Mucosa of rectum (tissue), 2 donors: ENCODE data around the gene S100A11.

Experiments used
- H3K27ac ChIP-seq, 2 donors: one replicate each; pipeline ENCODE4 v1.7.0; 2013; ENCODE audit warnings: inconsistent platforms in 2 of 2, low read depth in 2 of 2, low read length in 2 of 2
- H3K27me3 ChIP-seq, 2 donors: one replicate each; pipeline ENCODE4 v1.7.0; 2013; ENCODE audit warnings: low read length in 2 of 2; ENCODE audit not compliant: control insufficient read depth in 2 of 2, insufficient read depth in 2 of 2
- H3K36me3 ChIP-seq, 2 donors: one replicate each; pipeline ENCODE4 v1.7.0; 2013; ENCODE audit warnings: low read length in 2 of 2; ENCODE audit not compliant: control insufficient read depth in 2 of 2, insufficient read depth in 2 of 2
- H3K4me1 ChIP-seq, 2 donors: one replicate each; pipeline ENCODE4 v1.7.0; 2013; ENCODE audit warnings: low read length in 2 of 2, mild to moderate bottlenecking in 1 of 2; ENCODE audit not compliant: control insufficient read depth in 2 of 2, insufficient read depth in 2 of 2
- H3K4me3 ChIP-seq, 2 donors: one replicate each; pipeline ENCODE4 v1.7.0; 2013; ENCODE audit warnings: low read length in 2 of 2
- H3K9ac ChIP-seq, 2 donors: one replicate each; pipeline ENCODE4 v1.7.0; 2013; ENCODE audit warnings: low read length in 2 of 2, low read depth in 1 of 2, mild to moderate bottlenecking in 1 of 2
- H3K9me3 ChIP-seq, 2 donors: one replicate each; pipeline ENCODE4 v1.7.0; 2013; ENCODE audit warnings: low read length in 2 of 2; ENCODE audit not compliant: control insufficient read depth in 2 of 2
- donor health status: healthy.
- donor health status: Normal muscosa, but diverticular disease.

The S100A11 gene

GRCh38 chr1:152024223-152024622, 12.6 kb downstream of the S100A11 start:
- Histone ChIP-seq H3K36me3 (no peaks in the 10 kb centered on the region), H3K4me1 (no peaks in the 10 kb centered on the region), H3K27ac (no peak overlapping the region), H3K9ac (no peak overlapping the region), H3K27me3 (peaks cover 0 to 1% of the 10 kb centered on the region in 2 donors), H3K4me3 (no peak overlapping the region), H3K9me3 (no peaks in the 10 kb centered on the region)

GRCh38 chr1:152023221-152023620, 13.6 kb downstream of the S100A11 start:
- Histone ChIP-seq H3K9me3 (no peaks in the 10 kb centered on the region), H3K27ac (no peak overlapping the region), H3K4me1 (no peaks in the 10 kb centered on the region), H3K4me3 (no peak overlapping the region), H3K9ac (no peak overlapping the region), H3K36me3 (no peaks in the 10 kb centered on the region), H3K27me3 (peaks cover 0 to 1% of the 10 kb centered on the region in 2 donors)

GRCh38 chr1:152022474-152022873, 14.3 kb downstream of the S100A11 start:
- no peaks in the 10 kb centered on the region for H3K36me3 ChIP-seq
- no peak overlapping the region for H3K4me3 ChIP-seq
- no peak overlapping the region for H3K27ac ChIP-seq
- H3K27me3 ChIP-seq, result peaks cover 0 to 1% of the 10 kb centered on the region in 2 donors
- H3K4me1 ChIP-seq, result no peaks in the 10 kb centered on the region
- no peaks in the 10 kb centered on the region for H3K9me3 ChIP-seq
- no peak overlapping the region for H3K9ac ChIP-seq

- no peak overlapping the region for H3K27ac ChIP-seq
- no peaks in the 10 kb centered on the region for H3K4me1 ChIP-seq
- no peak overlapping the region for H3K4me3 ChIP-seq
- H3K9me3 ChIP-seq, result no peaks in the 10 kb centered on the region
- H3K9ac ChIP-seq, result no peak overlapping the region
- H3K27me3 ChIP-seq, result peaks cover 0 to 1% of the 10 kb centered on the region in 2 donors
- no peaks in the 10 kb centered on the region for H3K36me3 ChIP-seq
Measured at GRCh38 chr1:152021569-152021968, 15.2 kb downstream of the S100A11 start.

- H3K27ac ChIP-seq, result no peak overlapping the region
- no peaks in the 10 kb centered on the region for H3K9me3 ChIP-seq
- H3K4me1 ChIP-seq, result no peaks in the 10 kb centered on the region
- no peaks in the 10 kb centered on the region for H3K36me3 ChIP-seq
- no peak overlapping the region for H3K9ac ChIP-seq
- peaks cover 0 to 1% of the 10 kb centered on the region in 2 donors for H3K27me3 ChIP-seq
- H3K4me3 ChIP-seq, result no peak overlapping the region
Measured at GRCh38 chr1:152020849-152021248, 16.0 kb downstream of the S100A11 start.

- H3K9me3 ChIP-seq, result no peaks in the 10 kb centered on the region
- no peak overlapping the region for H3K9ac ChIP-seq
- H3K27ac ChIP-seq, result no peak overlapping the region
- H3K27me3 ChIP-seq, result no peaks in the 10 kb centered on the region
- H3K36me3 ChIP-seq, result no peaks in the 10 kb centered on the region
- no peak overlapping the region for H3K4me3 ChIP-seq
- no peaks in the 10 kb centered on the region for H3K4me1 ChIP-seq
Measured at GRCh38 chr1:152018537-152018936, 18.3 kb downstream of the S100A11 start.

GRCh38 chr1:152015766-152016165, 21.0 kb downstream of the S100A11 start:
- Histone ChIP-seq H3K27me3 (no peaks in the 10 kb centered on the region), H3K4me1 (no peaks in the 10 kb centered on the region), H3K9ac (no peak overlapping the region), H3K4me3 (no peak overlapping the region), H3K9me3 (no peaks in the 10 kb centered on the region), H3K36me3 (no peaks in the 10 kb centered on the region), H3K27ac (no peak overlapping the region)

- Histone ChIP-seq H3K27me3 (no peaks in the 10 kb centered on the region), H3K4me3 (no peak overlapping the region), H3K9ac (no peak overlapping the region), H3K4me1 (no peaks in the 10 kb centered on the region), H3K36me3 (no peaks in the 10 kb centered on the region), H3K27ac (no peak overlapping the region), H3K9me3 (no peaks in the 10 kb centered on the region)
Measured at GRCh38 chr1:152014943-152015342, 21.9 kb downstream of the S100A11 start.

GRCh38 chr1:152013664-152014237, 23.1 kb downstream of the S100A11 start:
- no peak overlapping the region for H3K27ac ChIP-seq
- no peak overlapping the region for H3K4me3 ChIP-seq
- no peak overlapping the region for H3K9ac ChIP-seq

GRCh38 chr1:152009691-152010090, 27.1 kb downstream of the S100A11 start:
- no peak overlapping the region for H3K27ac ChIP-seq

More at GRCh38 chr1:152013664-152014237, 23.1 kb downstream of the S100A11 start:
- H3K9me3 ChIP-seq, result no peaks in the 10 kb centered on the region
- peaks cover 0 to 2% of the 10 kb centered on the region in 2 donors for H3K27me3 ChIP-seq
- no peaks in the 10 kb centered on the region for H3K36me3 ChIP-seq
- H3K4me1 ChIP-seq, result no peaks in the 10 kb centered on the region

More at GRCh38 chr1:152009691-152010090, 27.1 kb downstream of the S100A11 start:
- H3K4me3 ChIP-seq, result no peak overlapping the region
- H3K9me3 ChIP-seq, result no peaks in the 10 kb centered on the region
- H3K36me3 ChIP-seq, result no peaks in the 10 kb centered on the region
- H3K4me1 ChIP-seq, result no peaks in the 10 kb centered on the region
- peaks cover 0 to 2% of the 10 kb centered on the region in 2 donors for H3K27me3 ChIP-seq
- no peak overlapping the region for H3K9ac ChIP-seq
